Measurements from ENCODE around the gene ANKDD1A.

ANKDD1A gene

DNA sequence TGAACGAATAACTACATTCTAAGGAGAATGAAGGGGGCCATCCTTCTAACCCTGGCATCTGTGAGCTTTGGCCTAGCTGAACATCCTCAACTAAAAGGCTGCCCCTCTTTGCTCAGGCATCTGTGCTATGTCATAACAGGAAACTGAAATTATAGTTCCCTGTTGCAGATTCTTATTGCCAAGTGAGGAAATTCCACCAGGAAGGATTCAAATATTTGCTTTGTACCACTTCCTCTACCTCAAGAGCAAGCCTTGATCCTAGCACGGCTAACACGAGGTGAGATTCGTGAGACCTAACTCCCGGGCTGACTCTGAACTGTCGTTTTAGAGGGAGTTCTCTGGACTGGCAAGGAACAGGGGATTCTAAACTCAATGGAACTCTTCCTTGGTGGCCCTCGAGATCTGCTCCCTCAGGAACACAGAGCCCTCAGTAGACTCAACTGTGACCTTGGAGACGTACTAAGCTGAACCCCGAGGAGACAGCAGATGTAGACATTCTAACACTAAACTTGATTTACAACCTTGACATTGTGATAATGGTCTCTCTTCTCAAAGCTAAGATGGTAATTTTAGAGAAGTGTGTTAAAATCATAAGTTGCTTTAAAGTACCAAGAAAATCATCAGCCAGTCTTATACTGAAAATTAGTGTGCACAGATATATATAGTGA is 73.8 kb downstream of the ANKDD1A start:
- DNase-seq = no peak

DNA sequence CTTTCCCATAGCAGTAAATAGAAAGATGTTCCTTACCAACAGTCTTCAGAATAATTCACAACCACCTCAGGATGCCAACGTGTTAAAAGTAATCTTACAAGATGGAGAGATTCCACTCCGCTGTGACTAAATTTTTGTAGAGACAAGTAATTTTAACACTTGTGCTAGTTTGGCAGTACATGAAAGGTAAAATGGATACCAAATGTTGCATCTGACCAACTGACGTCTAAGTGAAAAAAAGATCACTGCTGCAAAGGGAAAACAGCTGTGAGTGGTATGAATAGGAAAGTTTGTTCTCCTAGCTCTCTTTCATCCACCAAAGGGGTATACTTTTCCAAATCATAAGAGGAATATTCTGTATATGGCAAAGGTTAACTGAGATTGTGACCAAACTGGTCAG is 75.4 kb downstream of the ANKDD1A start:
- TF ChIP-seq POLR2A (IDR thresholded peaks at IDR 0.05; ENCODE audit: low read length) (no peak), GATA1 (IDR thresholded peaks at IDR 0.05; ENCODE audit: low read depth, low read length) (no peak)
- no peak for DNase-seq

More for the DNA sequence above, 73.8 kb downstream of the ANKDD1A start:
- TF ChIP-seq GATA1 (IDR thresholded peaks at IDR 0.05; ENCODE audit: low read depth, low read length) = no peak
- TF ChIP-seq POLR2A (IDR thresholded peaks at IDR 0.05; ENCODE audit: low read length) = no peak

DNA sequence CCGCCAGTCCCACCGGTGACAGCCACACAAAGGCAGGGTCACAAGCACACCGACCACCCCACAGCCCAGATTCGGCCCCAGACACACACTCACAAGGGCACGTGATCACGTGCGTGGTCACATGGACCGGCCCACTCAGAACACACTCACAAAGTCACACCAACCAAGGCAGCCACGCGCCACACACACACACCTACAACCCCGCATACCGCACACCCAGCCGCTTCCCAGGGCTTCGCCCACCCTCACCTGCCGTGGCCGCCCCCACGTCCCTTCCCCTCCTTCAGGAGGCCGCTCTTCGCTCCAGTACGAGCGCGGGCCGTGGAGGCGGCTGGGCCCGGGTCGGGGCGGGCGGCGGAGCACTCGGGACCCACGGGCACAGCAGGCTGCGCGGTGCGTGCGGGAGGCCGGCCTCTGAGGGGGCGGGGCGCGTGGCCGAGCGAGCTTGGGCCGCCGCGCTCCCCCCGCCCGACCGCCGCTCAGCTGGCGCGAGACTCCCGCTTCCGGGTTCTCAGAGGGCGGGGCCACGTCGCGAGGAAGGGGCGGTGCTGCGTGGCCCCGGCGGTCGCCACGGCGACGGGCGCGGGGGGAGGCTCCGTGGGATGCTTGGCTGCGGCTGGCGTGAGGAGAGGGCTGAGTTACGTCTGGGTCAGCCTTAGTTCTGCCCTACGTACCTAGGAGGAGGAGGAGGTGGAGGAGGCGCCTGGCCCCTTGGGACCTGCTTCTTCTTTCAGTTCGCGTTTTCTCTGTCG is 77.9 kb downstream of the ANKDD1A start, which contains the start of gene SPG21:
Gene SPG21, minus strand, starts transcription at position 499 of the 752 bp plus-strand sequence. CDS start 6,345 bp downstream, outside the sequence.
- peak; percentile 92 to 95 for DNase-seq
- TF ChIP-seq POLR2A (IDR thresholded peaks at IDR 0.05; ENCODE audit: low read length) (peak; percentile 79), GATA1 (IDR thresholded peaks at IDR 0.05; ENCODE audit: low read depth, low read length) (no peak)

DNA sequence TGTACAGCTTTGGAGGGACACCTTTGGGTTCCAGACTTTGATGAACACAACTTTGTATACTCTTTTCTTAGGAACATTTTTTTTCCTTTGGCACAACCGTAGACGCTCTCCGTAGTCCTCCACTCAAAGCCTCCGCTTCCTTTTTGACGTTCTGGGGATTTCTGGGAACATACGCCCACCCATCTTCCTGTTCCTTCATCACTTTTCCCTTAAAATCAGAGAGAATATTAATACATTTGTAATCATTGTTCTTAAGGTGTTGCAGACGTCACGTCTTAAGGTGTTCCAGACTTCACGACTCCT is 78.4 kb downstream of the ANKDD1A start:
- no peak for DNase-seq
- TF ChIP-seq GATA1 (IDR thresholded peaks at IDR 0.05; ENCODE audit: low read depth, low read length) (no peak), POLR2A (IDR thresholded peaks at IDR 0.05; ENCODE audit: low read length) (peak; percentile 15)

DNA sequence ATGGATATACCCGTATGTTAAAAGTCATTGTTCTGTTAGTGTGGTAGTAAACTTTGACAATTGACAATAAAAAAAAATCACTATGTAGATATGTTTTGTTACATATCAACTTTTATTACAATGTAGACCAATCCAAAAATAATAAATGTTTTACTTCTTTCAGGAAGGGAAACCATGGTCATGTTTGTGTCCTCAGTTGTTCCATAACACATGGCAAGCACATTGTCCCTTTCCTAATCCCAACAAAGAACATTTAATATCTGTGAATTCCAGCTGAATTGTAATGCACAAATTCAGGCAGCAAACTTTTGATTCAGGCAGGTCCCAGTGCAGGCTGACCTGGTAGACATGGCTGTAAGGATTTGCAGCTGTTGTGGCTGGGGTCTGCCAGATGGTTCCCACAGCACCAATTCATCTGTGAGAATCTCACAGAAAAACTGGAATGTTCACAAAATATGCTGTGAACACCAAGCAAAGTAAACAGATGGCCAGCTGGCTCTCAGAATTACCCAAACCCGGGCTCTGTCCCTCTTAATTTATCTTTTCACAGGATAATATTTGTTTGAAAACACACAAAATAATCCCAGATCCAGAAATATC is 79.9 kb downstream of the ANKDD1A start:
- no peak for TF ChIP-seq GATA1 (IDR thresholded peaks at IDR 0.05; ENCODE audit: low read depth, low read length)
- TF ChIP-seq POLR2A (IDR thresholded peaks at IDR 0.05; ENCODE audit: low read length) = no peak
- no peak for DNase-seq

DNA sequence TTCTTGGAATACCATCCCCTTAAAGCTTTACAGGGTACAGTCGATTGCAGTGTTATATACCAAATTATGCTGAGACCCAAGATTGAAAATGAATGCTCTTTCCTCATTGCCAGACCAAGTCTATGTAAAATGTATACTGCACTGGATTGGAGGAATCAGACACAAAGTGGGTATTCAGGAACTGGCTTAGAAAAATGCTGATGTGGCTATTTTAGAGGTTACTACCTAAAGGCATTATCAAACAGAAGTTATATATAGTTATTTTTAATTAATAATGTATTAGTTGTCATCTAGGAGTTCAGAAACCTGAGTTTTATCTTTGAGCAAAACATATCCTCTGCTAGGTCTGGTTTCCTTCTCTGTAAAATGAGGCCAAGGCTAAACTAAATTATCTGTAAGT is 81.6 kb downstream of the ANKDD1A start:
- no peak for DNase-seq
- TF ChIP-seq GATA1 (IDR thresholded peaks at IDR 0.05; ENCODE audit: low read depth, low read length) = no peak

DNA sequence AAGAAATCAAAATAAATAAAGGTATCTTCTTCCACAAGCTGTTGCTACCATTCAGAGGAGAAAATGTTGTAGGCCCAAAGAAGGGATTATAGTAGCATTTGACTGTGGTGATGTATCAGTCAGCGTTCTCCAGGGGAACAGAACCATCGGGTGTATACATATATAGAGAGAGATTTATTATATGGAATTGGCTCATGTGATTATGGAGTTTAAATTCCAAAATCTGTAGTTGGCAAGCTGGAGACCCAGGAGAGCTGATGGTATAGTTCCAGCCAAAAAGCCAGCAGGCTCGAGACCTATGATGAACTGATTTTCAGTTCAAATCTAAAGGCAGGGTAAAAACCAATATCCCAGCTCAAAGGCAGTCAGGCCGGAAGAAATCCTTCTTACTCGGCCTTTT is 85.4 kb downstream of the ANKDD1A start:
- no peak for DNase-seq
- TF ChIP-seq GATA1 (IDR thresholded peaks at IDR 0.05; ENCODE audit: low read depth, low read length) = no peak
- TF ChIP-seq POLR2A (IDR thresholded peaks at IDR 0.05; ENCODE audit: low read length) = no peak

DNA sequence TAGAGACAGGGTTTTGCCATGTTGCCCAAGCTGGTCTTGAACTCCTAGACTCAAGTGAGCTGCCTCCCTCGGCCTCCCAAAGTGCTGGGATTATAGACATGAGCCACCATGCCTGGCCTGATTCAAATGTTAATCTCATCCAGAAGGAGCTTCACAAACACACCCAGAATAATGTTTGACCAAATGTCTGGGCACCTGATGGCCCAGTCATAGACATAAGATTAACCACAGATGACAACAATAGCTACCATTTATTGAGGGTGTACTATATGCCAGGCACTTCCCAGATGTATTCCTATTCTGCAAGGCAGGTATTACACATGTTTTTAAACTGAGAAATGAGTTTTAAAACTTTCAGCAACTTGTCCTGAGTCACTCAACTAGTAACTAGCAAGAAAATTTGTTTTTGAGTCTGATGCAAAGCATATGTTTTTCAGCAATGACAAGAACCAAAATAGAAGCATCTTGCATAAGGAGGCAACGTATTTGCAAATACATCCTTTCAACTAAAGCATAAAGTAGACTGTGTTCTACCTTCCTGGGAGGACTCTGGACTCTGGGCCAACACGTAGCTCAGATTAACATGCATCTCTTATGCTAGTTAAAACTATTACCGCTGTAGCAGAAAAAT is 86.2 kb downstream of the ANKDD1A start:
- TF ChIP-seq POLR2A (IDR thresholded peaks at IDR 0.05; ENCODE audit: low read length) = no peak
- TF ChIP-seq GATA1 (IDR thresholded peaks at IDR 0.05; ENCODE audit: low read depth, low read length) = no peak
- no peak for DNase-seq

DNA sequence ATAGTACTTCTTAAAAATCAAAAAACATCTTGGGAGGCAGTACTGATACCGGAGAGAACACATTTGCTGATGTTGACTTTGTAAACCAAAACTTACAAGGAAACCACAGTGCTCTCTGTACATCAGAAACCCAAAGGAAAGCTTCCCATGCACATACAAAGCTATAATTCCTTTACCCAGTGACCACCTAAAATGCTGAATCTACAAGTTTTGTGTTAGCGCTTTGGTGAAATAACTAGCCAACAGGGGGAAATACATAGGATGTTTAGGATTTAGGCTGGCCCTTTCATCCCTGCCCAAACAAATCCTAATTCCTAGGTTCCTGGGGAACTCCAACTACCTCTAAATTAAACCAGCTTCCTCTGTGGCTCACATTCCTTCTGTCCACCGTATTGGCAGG is 93.3 kb downstream of the ANKDD1A start:
- TF ChIP-seq POLR2A (IDR thresholded peaks at IDR 0.05; ENCODE audit: low read length) (no peak), GATA1 (IDR thresholded peaks at IDR 0.05; ENCODE audit: low read depth, low read length) (no peak)

DNA sequence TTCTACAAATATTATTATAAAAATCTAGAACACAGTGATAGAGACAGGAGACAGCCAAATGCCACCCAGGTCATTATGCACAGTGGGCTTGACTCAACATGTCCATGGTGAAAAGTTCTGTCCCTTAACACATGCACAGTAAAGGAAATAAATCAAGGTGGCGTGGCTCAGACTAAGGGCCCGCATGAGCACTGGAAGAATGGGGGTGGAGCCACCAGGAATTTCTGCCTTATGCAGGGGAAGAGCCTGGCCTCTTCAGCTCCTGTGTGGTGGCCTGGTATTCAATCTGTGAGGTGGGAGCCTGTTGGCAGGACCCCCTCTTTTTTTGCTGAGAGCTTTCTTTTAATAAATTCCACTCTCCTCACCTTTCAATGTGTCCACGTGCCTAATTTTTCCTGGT is 95.2 kb downstream of the ANKDD1A start:
- no peak for DNase-seq
- no peak for TF ChIP-seq POLR2A (IDR thresholded peaks at IDR 0.05; ENCODE audit: low read length)
- no peak for TF ChIP-seq GATA1 (IDR thresholded peaks at IDR 0.05; ENCODE audit: low read depth, low read length)

More for the DNA sequence above, 93.3 kb downstream of the ANKDD1A start:
- DNase-seq = no peak
